Stimulated activated CD8-positive, alpha-beta memory T cell treated with anti-CD3 and anti-CD28 coated beads, Interleukin-7, amount 100 ng/mL, for 4 hours (primary cell): ENCODE results near the gene ASIC1.

Experiments
- DNase-seq, 2 donors: peaks; one replicate each; pipeline ENCODE4 v3.0.0-alpha.2; 2020; ENCODE audit warnings: low read depth in 2 of 2

The ASIC1 gene

GRCh38 chr12:50040657-50041056 is 16.7 kb upstream of the ASIC1 start:
- no peak for DNase-seq

- DNase-seq: no peak
Observed at GRCh38 chr12:50041062-50041860, 16.1 kb upstream of the ASIC1 start.

GRCh38 chr12:50041962-50042361 is 15.4 kb upstream of the ASIC1 start:
- no peak for DNase-seq

GRCh38 chr12:50042693-50043092 is 14.7 kb upstream of the ASIC1 start:
- DNase-seq: no peak

GRCh38 chr12:50043308-50043707 is 14.1 kb upstream of the ASIC1 start:
- DNase-seq: no peak

GRCh38 chr12:50043854-50044253 is 13.5 kb upstream of the ASIC1 start:
- DNase-seq: no peak

- DNase-seq: no peak
Observed at GRCh38 chr12:50047693-50048250, 9.6 kb upstream of the ASIC1 start.

GRCh38 chr12:50049254-50050118 is 7.9 kb upstream of the ASIC1 start:
- DNase-seq: no peak

- DNase-seq: no peak
Observed at GRCh38 chr12:50050119-50050385, 7.3 kb upstream of the ASIC1 start.

- no peak for DNase-seq
Observed at GRCh38 chr12:50050410-50051098, 6.8 kb upstream of the ASIC1 start.

- DNase-seq: no peak
Observed at GRCh38 chr12:50051101-50051806, 6.1 kb upstream of the ASIC1 start.

GRCh38 chr12:50052544-50052943 is 4.9 kb upstream of the ASIC1 start:
- DNase-seq: no peak

- no peak for DNase-seq
Observed at GRCh38 chr12:50052964-50053363, 4.4 kb upstream of the ASIC1 start.

- no peak for DNase-seq
Observed at GRCh38 chr12:50053583-50053982, 3.8 kb upstream of the ASIC1 start.

- DNase-seq: peak; percentile 12 to 38
Observed at GRCh38 chr12:50055831-50056638, 1.4 kb upstream of the ASIC1 start.

GRCh38 chr12:50056639-50056976 is 788 bp upstream of the ASIC1 start:
- DNase-seq: no peak

GRCh38 chr12:50057896-50058670 is 687 bp downstream of the ASIC1 start:
- DNase-seq: no peak

GRCh38 chr12:50058743-50059312 is 1.4 kb downstream of the ASIC1 start:
- no peak for DNase-seq

GRCh38 chr12:50059440-50060119 is 2.2 kb downstream of the ASIC1 start:
- peak; percentile 40 to 73 for DNase-seq
